ENCODE data around the gene TLL1.
A peak's percentile ranks its signal among the peaks of the same experiment; 100 is the strongest.

Gene TLL1

GRCh38 chr4:165877286-165877685 is 4.2 kb downstream of the TLL1 start:
- peak; percentile 53 for DNase-seq (ENCODE audit: low read depth)
- H3K4me3 ChIP-seq (replicated peaks; ENCODE audit: low read depth, low read length): no peak overlapping the region
- TF ChIP-seq CTCF (IDR thresholded peaks at IDR 0.05; ENCODE audit: low read length, missing control alignments): no peak

GRCh38 chr4:165879641-165880040 is 6.6 kb downstream of the TLL1 start:
- no peak for TF ChIP-seq CTCF (IDR thresholded peaks at IDR 0.05; ENCODE audit: low read length, missing control alignments)
- DNase-seq (ENCODE audit: low read depth): no peak
- no peak overlapping the region for H3K4me3 ChIP-seq (replicated peaks; ENCODE audit: low read depth, low read length)

GRCh38 chr4:165894159-165894558 is 21.1 kb downstream of the TLL1 start:
- no peak overlapping the region for H3K4me3 ChIP-seq (replicated peaks; ENCODE audit: low read depth, low read length)
- no peak for DNase-seq (ENCODE audit: low read depth)
- TF ChIP-seq CTCF (IDR thresholded peaks at IDR 0.05; ENCODE audit: low read length, missing control alignments): no peak

- peak; percentile 45 for DNase-seq (ENCODE audit: low read depth)
- no peak for TF ChIP-seq CTCF (IDR thresholded peaks at IDR 0.05; ENCODE audit: low read length, missing control alignments)
- H3K4me3 ChIP-seq (replicated peaks; ENCODE audit: low read depth, low read length): no peak overlapping the region
Measured at GRCh38 chr4:165905405-165906027, 32.5 kb downstream of the TLL1 start.

- no peak for TF ChIP-seq CTCF (IDR thresholded peaks at IDR 0.05; ENCODE audit: low read length, missing control alignments)
- H3K4me3 ChIP-seq (replicated peaks; ENCODE audit: low read depth, low read length): no peak overlapping the region
- DNase-seq (ENCODE audit: low read depth): peak; percentile 51
Measured at GRCh38 chr4:165906272-165906671, 33.2 kb downstream of the TLL1 start.

- DNase-seq (ENCODE audit: low read depth): peak; percentile 1
- TF ChIP-seq CTCF (IDR thresholded peaks at IDR 0.05; ENCODE audit: low read length, missing control alignments): no peak
- H3K4me3 ChIP-seq (replicated peaks; ENCODE audit: low read depth, low read length): no peak overlapping the region
Measured at GRCh38 chr4:165909947-165910346, 36.9 kb downstream of the TLL1 start.

GRCh38 chr4:165915215-165915614 is 42.2 kb downstream of the TLL1 start:
- no peak for TF ChIP-seq CTCF (IDR thresholded peaks at IDR 0.05; ENCODE audit: low read length, missing control alignments)
- no peak overlapping the region for H3K4me3 ChIP-seq (replicated peaks; ENCODE audit: low read depth, low read length)
- no peak for DNase-seq (ENCODE audit: low read depth)
